Measurements from ENCODE around the gene ITFG2.

Gene ITFG2

GRCh38 chr12:2820432-2820831 lies 8.0 kb downstream of the ITFG2 start:
- no peak for DNase-seq (ENCODE audit: low read depth)
- H3K4me3 ChIP-seq (ENCODE audit: low read depth, low read length) = no peak overlapping the region
- TF ChIP-seq, protein P1, sequence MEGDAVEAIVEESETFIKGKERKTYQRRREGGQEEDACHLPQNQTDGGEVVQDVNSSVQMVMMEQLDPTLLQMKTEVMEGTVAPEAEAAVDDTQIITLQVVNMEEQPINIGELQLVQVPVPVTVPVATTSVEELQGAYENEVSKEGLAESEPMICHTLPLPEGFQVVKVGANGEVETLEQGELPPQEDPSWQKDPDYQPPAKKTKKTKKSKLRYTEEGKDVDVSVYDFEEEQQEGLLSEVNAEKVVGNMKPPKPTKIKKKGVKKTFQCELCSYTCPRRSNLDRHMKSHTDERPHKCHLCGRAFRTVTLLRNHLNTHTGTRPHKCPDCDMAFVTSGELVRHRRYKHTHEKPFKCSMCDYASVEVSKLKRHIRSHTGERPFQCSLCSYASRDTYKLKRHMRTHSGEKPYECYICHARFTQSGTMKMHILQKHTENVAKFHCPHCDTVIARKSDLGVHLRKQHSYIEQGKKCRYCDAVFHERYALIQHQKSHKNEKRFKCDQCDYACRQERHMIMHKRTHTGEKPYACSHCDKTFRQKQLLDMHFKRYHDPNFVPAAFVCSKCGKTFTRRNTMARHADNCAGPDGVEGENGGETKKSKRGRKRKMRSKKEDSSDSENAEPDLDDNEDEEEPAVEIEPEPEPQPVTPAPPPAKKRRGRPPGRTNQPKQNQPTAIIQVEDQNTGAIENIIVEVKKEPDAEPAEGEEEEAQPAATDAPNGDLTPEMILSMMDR (IDR thresholded peaks at IDR 0.05; ENCODE audit: low read depth, low read length, missing control alignments) = no peak

- no peak for DNase-seq (ENCODE audit: low read depth)
- H3K4me3 ChIP-seq (ENCODE audit: low read depth, low read length) = no peak overlapping the region
- TF ChIP-seq, protein P1 (IDR thresholded peaks at IDR 0.05; ENCODE audit: low read depth, low read length, missing control alignments) = no peak
Observed at GRCh38 chr12:2823483-2823882, 11.0 kb downstream of the ITFG2 start.

DNA sequence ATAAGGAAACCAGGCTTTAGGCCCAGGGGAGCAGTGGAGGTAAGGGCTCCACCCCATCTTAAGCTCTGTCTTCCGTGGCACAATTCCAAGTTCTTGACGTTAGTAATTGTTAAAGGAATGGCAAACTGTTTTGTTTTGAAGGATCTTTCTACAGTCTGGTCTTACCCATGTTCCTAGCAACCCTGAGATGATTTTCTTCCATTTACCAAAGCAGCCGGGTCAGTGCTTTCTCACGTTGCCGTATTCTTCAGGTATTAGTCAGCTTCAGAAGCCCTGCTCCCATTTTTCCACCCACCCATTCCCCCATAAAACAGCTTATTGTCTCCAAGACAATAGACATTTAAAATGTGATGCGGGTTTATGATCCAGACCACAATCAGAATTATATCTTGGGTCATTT lies 12.1 kb downstream of the ITFG2 start:
- no peak for DNase-seq (ENCODE audit: low read depth)
- no peak overlapping the region for H3K4me3 ChIP-seq (ENCODE audit: low read depth, low read length)
- TF ChIP-seq, protein P1 (IDR thresholded peaks at IDR 0.05; ENCODE audit: low read depth, low read length, missing control alignments) = no peak

DNA sequence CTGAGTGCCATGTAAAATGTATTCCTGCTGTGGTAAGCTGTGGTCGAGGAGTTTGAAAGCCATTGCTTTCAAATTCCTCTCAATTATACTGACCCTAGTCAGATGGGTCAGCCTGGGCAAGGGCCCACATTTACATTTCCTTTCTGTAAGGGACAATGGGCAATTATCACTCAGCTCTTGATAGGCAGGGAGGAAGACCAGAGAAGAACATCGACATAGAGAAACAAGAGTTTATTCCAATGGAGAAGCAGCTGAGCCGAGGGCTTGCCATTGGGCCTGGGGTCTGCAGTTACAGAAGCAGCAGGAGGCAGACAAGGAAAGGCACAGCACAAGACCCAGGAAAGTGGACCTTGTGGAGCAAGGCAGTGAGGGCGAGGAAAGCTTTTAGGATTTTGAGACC lies 12.7 kb downstream of the ITFG2 start:
- H3K4me3 ChIP-seq (ENCODE audit: low read depth, low read length) = no peak overlapping the region
- TF ChIP-seq, protein P1 (IDR thresholded peaks at IDR 0.05; ENCODE audit: low read depth, low read length, missing control alignments) = no peak
- DNase-seq (ENCODE audit: low read depth) = no peak

GRCh38 chr12:2826036-2826435 lies 13.6 kb downstream of the ITFG2 start:
- TF ChIP-seq, protein P1 (IDR thresholded peaks at IDR 0.05; ENCODE audit: low read depth, low read length, missing control alignments) = no peak
- no peak for DNase-seq (ENCODE audit: low read depth)
- no peak overlapping the region for H3K4me3 ChIP-seq (ENCODE audit: low read depth, low read length)

DNA sequence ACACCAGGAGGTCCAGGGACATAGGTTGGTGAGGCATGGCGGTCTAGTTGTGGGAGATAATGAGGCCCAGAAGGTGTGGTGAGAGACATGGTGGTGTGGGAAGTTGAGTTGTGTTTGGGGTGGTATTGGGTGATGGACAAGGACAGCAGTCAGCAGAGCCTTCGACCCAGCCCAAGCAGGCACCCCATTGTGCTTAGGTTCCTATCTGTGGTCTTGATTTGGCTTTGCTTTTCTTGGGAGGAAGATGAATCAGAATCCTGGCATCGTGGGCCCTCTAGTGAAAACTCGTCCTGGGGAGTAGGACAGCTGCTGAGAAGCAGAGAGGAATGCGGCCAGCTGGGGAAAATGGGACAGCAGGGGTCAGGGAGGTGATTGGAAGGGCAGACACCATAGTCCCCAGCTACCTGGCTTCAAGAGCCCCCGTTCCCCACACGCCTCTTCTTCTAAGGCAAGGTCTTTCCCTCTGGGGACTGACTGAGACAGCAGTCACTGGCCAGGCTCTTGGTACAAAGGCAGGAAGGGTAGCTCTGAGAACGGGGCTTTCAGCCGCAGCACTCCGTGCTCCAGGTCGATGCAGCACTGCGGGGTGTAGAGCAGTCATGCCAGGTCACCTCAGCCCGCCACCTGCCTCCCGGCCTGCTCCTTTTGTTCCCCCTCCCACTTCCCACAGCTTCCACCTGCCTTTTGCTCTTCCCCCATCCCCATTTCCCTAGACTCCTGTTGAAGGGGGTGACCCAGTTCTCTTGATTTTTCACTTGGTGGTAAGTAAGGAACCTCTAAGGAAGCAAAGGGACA lies 14.4 kb downstream of the ITFG2 start:
- no peak overlapping the region for H3K4me3 ChIP-seq (ENCODE audit: low read depth, low read length)
- TF ChIP-seq, protein P1 (IDR thresholded peaks at IDR 0.05; ENCODE audit: low read depth, low read length, missing control alignments) = no peak
- DNase-seq (ENCODE audit: low read depth) = no peak

GRCh38 chr12:2829275-2829674 lies 16.8 kb downstream of the ITFG2 start:
- TF ChIP-seq, protein P1 (IDR thresholded peaks at IDR 0.05; ENCODE audit: low read depth, low read length, missing control alignments) = no peak
- no peak for DNase-seq (ENCODE audit: low read depth)
- no peak overlapping the region for H3K4me3 ChIP-seq (ENCODE audit: low read depth, low read length)
